NCI-H82 treated with DMSO at 0.1 percent for 48 hours (cell line): ENCODE results near the gene CMBL.
A peak's percentile ranks its signal among the peaks of the same experiment; 100 is the strongest.
"Not testable (repeated sequence)": the region's sequence is repeated elsewhere in the genome, so short reads cannot be mapped to it uniquely, and the experiment has no call there.

Experiments used
- DNase-seq: peaks from one replicate; lab custom pipeline; 2025; ENCODE audit not compliant: unreplicated experiment; lab: John Stamatoyannopoulos, UW

Gene CMBL

GRCh38 chr5:10307206-10308148, at the start of gene CMBL:
TSS of gene CMBL (minus strand) at chr5:10307902. CDS start at chr5:10290762, 17,140 bp downstream.
- no peak for DNase-seq

- no peak for DNase-seq
Measured at GRCh38 chr5:10355071-10355889, 47.6 kb upstream of the CMBL start.

- DNase-seq, result no peak
Measured at GRCh38 chr5:10354048-10354872, 46.6 kb upstream of the CMBL start.

GRCh38 chr5:10353241-10354047, 45.7 kb upstream of the CMBL start, which contains the start of gene MARCHF6:
TSS of gene MARCHF6 (plus strand) at chr5:10353695. CDS start at chr5:10353899, 204 bp downstream.
- DNase-seq, result peak; percentile 68

- DNase-seq, result no peak
Measured at GRCh38 chr5:10352430-10353240, 44.9 kb upstream of the CMBL start.

- DNase-seq, result no peak
Measured at GRCh38 chr5:10351919-10352318, 44.2 kb upstream of the CMBL start.

GRCh38 chr5:10351199-10351905, 43.6 kb upstream of the CMBL start:
- no peak for DNase-seq

GRCh38 chr5:10348258-10348657, 40.6 kb upstream of the CMBL start:
- DNase-seq, result no peak

GRCh38 chr5:10344461-10345106, 36.9 kb upstream of the CMBL start:
- DNase-seq, result not testable (repeated sequence)

- no peak for DNase-seq
Measured at GRCh38 chr5:10343486-10343885, 35.8 kb upstream of the CMBL start.

- DNase-seq, result no peak
Measured at GRCh38 chr5:10339958-10340357, 32.3 kb upstream of the CMBL start.

- DNase-seq, result no peak
Measured at GRCh38 chr5:10339058-10339811, 31.5 kb upstream of the CMBL start.

GRCh38 chr5:10338686-10339057, 31.0 kb upstream of the CMBL start:
- DNase-seq, result no peak

- no peak for DNase-seq
Measured at GRCh38 chr5:10337986-10338385, 30.3 kb upstream of the CMBL start.

- DNase-seq, result no peak
Measured at GRCh38 chr5:10337107-10337506, 29.4 kb upstream of the CMBL start.

GRCh38 chr5:10335711-10336470, 28.2 kb upstream of the CMBL start:
- no peak for DNase-seq

GRCh38 chr5:10334831-10335230, 27.1 kb upstream of the CMBL start:
- no peak for DNase-seq
